Measurements from ENCODE around the gene TAS1R3.

TAS1R3 gene

GRCh38 chr1:1371746-1372711 lies 40.9 kb downstream of the TAS1R3 start:
- peak; percentile 94 to 95 (median 94) for TF ChIP-seq CTCF (IDR thresholded peaks at IDR 0.05; ENCODE audit: unreplicated experiment in 3 of 3)
- Mint-ChIP-seq H3K27me3 (ENCODE audit: low read depth) (peaks cover 4% of the 10 kb centered on the region), H3K36me3 (ENCODE audit: low read depth) (no peaks in the 10 kb centered on the region), H3K4me3 (peak overlapping the region; percentile 68 to 77 (median 71)), H3K4me1 (peaks cover 6% of the 10 kb centered on the region), H3K27ac (no peak overlapping the region), H3K9me3 (no peaks in the 10 kb centered on the region)

- H3K27me3 Mint-ChIP-seq (ENCODE audit: low read depth): peaks cover 4% of the 10 kb centered on the region
- no peak for TF ChIP-seq CTCF (IDR thresholded peaks at IDR 0.05; ENCODE audit: unreplicated experiment in 3 of 3)
- no peaks in the 10 kb centered on the region for H3K36me3 Mint-ChIP-seq (ENCODE audit: low read depth)
- H3K4me1 Mint-ChIP-seq: peaks cover 6% of the 10 kb centered on the region
- H3K4me3 Mint-ChIP-seq: peak overlapping the region; percentile 74 to 91 (median 88)
- no peaks in the 10 kb centered on the region for H3K9me3 Mint-ChIP-seq
- no peak overlapping the region for H3K27ac Mint-ChIP-seq
These were observed 42.2 kb downstream of the TAS1R3 start for GRCh38 chr1:1373051-1373814.

- no peak overlapping the region for H3K27ac Mint-ChIP-seq
- H3K9me3 Mint-ChIP-seq: no peaks in the 10 kb centered on the region
- H3K36me3 Mint-ChIP-seq (ENCODE audit: low read depth): no peaks in the 10 kb centered on the region
- no peaks in the 10 kb centered on the region for H3K27me3 Mint-ChIP-seq (ENCODE audit: low read depth)
- no peak for TF ChIP-seq CTCF (IDR thresholded peaks at IDR 0.05; ENCODE audit: unreplicated experiment in 3 of 3)
- peaks cover 6% of the 10 kb centered on the region for H3K4me1 Mint-ChIP-seq
- H3K4me3 Mint-ChIP-seq: peak overlapping the region; percentile 86 to 91 (median 88)
These were observed 42.9 kb downstream of the TAS1R3 start for GRCh38 chr1:1373815-1374588.

GRCh38 chr1:1374589-1374928 lies 43.5 kb downstream of the TAS1R3 start:
- Mint-ChIP-seq H3K36me3 (ENCODE audit: low read depth) (no peaks in the 10 kb centered on the region), H3K27ac (no peak overlapping the region), H3K4me3 (peak overlapping the region; percentile 86 to 91 (median 88)), H3K9me3 (no peaks in the 10 kb centered on the region), H3K27me3 (ENCODE audit: low read depth) (no peaks in the 10 kb centered on the region), H3K4me1 (peaks cover 6% of the 10 kb centered on the region)
- TF ChIP-seq CTCF (IDR thresholded peaks at IDR 0.05; ENCODE audit: unreplicated experiment in 3 of 3): no peak

GRCh38 chr1:1374929-1375662 lies 44.0 kb downstream of the TAS1R3 start, which contains the start of gene AURKAIP1:
Gene AURKAIP1, minus strand, starts transcription at chr1:1375207. Its CDS starts 451 bp downstream, at chr1:1374756.
- Mint-ChIP-seq H3K27ac (peak within 1 kb of the TSS; percentile 77 to 86 (median 84)), H3K4me1 (peaks cover 6% of the 10 kb centered on the region), H3K9me3 (no peaks in the 10 kb centered on the region), H3K27me3 (ENCODE audit: low read depth) (no peaks in the 10 kb centered on the region), H3K36me3 (ENCODE audit: low read depth) (no peaks in the 10 kb centered on the region), H3K4me3 (peak within 1 kb of the TSS; percentile 86 to 91 (median 88))
- TF ChIP-seq CTCF (IDR thresholded peaks at IDR 0.05; ENCODE audit: unreplicated experiment in 3 of 3): peak; percentile 32 to 49 (median 32)
